GM19324 (cell line): ENCODE measurements around the gene WWOX.
"Not testable (repeated sequence)": the region's sequence is repeated elsewhere in the genome, so short reads cannot be mapped to it uniquely, and the experiment has no call there.

Experiments used
- ATAC-seq: cut with Tn5 transposase; IDR thresholded peaks from one replicate; pipeline ENCODE4 v1.9.1; 2021; ENCODE audit warnings: mild to moderate bottlenecking, moderate library complexity; ENCODE audit not compliant: unreplicated experiment, low FRiP score

The WWOX gene

GRCh38 chr16:78099271-78100111, at the start of gene WWOX:
TSS of gene WWOX (plus strand) at chr16:78099654.
- ATAC-seq, result peak; percentile 97

GRCh38 chr16:78050734-78051400, 48.6 kb upstream of the WWOX start:
- ATAC-seq, result no peak

GRCh38 chr16:78057803-78058564, 41.5 kb upstream of the WWOX start:
- ATAC-seq, result no peak

- not testable (repeated sequence) for ATAC-seq
Observed at GRCh38 chr16:78059806-78060205, 39.6 kb upstream of the WWOX start.

- no peak for ATAC-seq
Observed at GRCh38 chr16:78060295-78060694, 39.2 kb upstream of the WWOX start.

- no peak for ATAC-seq
Observed at GRCh38 chr16:78060809-78061208, 38.6 kb upstream of the WWOX start.

- ATAC-seq, result no peak
Observed at GRCh38 chr16:78065319-78065718, 34.1 kb upstream of the WWOX start.

GRCh38 chr16:78069913-78070312, 29.5 kb upstream of the WWOX start:
- no peak for ATAC-seq

- no peak for ATAC-seq
Observed at GRCh38 chr16:78072275-78072674, 27.2 kb upstream of the WWOX start.

- no peak for ATAC-seq
Observed at GRCh38 chr16:78075800-78076199, 23.7 kb upstream of the WWOX start.

- ATAC-seq, result no peak
Observed at GRCh38 chr16:78081341-78081740, 18.1 kb upstream of the WWOX start.

- no peak for ATAC-seq
Observed at GRCh38 chr16:78091419-78091818, 8.0 kb upstream of the WWOX start.

GRCh38 chr16:78092758-78093157, 6.7 kb upstream of the WWOX start:
- no peak for ATAC-seq

- ATAC-seq, result no peak
Observed at GRCh38 chr16:78094166-78094565, 5.3 kb upstream of the WWOX start.

GRCh38 chr16:78094998-78095397, 4.5 kb upstream of the WWOX start:
- no peak for ATAC-seq

- ATAC-seq, result no peak
Observed at GRCh38 chr16:78096386-78096785, 3.1 kb upstream of the WWOX start.

- no peak for ATAC-seq
Observed at GRCh38 chr16:78097548-78097947, 1.9 kb upstream of the WWOX start.

GRCh38 chr16:78098087-78098486, 1.4 kb upstream of the WWOX start:
- ATAC-seq, result no peak

GRCh38 chr16:78098595-78099270, 721 bp upstream of the WWOX start:
- no peak for ATAC-seq

GRCh38 chr16:78100112-78100467, 636 bp downstream of the WWOX start:
- no peak for ATAC-seq
